ENCODE data around the gene SFXN5. TPM values are rescaled to one million over a fixed set of nuclear protein-coding genes. Genes with fewer than 3 reads are reported as not detected.

Gene SFXN5
- total and polyA plus RNA-seq, 2 of the 8 experiments (the other 6 are each of a cell fraction or from before 2014, with no cell fraction given): 29.3 to 33.1 TPM

- Histone ChIP-seq H3K79me1 (ENCODE audit: low read depth, low read length) (no peaks in the 10 kb centered on the region), H3K27ac (ENCODE audit: low read depth, low read length) (no peak overlapping the region), H3K36me3 (ENCODE audit: control insufficient read depth in 2 of 4, insufficient read depth in 4 of 4, low read length in 3 of 4) (0 out of 8 replicates have a peak, but pooled peaks cover 0 to 2% (median 0%) of the 10 kb centered on the region in 4 experiments), H2AK5ac (ENCODE audit: low read depth, low read length) (no peak overlapping the region), H3K4me3 (ENCODE audit: extremely low read depth in 1 of 4, insufficient read depth in 2 of 4, low read depth in 3 of 4, low read length in 4 of 4) (no peak overlapping the region), H3K23ac (ENCODE audit: insufficient read length) (no peak overlapping the region), H3K4me2 (ENCODE audit: insufficient read depth in 1 of 2, low read depth in 2 of 2, low read length in 2 of 2) (no peak overlapping the region), H2BK15ac (ENCODE audit: low read length) (no peak overlapping the region), H3K79me2 (ENCODE audit: control insufficient read depth in 1 of 2, insufficient read depth in 2 of 2, low read length in 2 of 2) (no peaks in the 10 kb centered on the region), H2BK12ac (ENCODE audit: low read depth, low read length) (no peak overlapping the region), H3K18ac (ENCODE audit: extremely low read depth, low read length) (no peak overlapping the region), H4K20me1 (replicated peaks in 1 of 2; ENCODE audit: control insufficient read depth in 1 of 2, insufficient read depth in 2 of 2, low read length in 2 of 2) (peaks cover 0 to 6% of the 10 kb centered on the region in 2 experiments), H3K56ac (replicated peaks; ENCODE audit: insufficient read length, low read depth, low read length) (no peak overlapping the region), H4K91ac (replicated peaks; ENCODE audit: insufficient read length, low read length) (no peak overlapping the region), H3K14ac (ENCODE audit: insufficient read length) (no peak overlapping the region), H2BK20ac (ENCODE audit: low read length) (no peak overlapping the region), H4K5ac (ENCODE audit: insufficient read length, low read depth, low read length) (no peak overlapping the region), H3K4me1 (replicated peaks in 1 of 4; ENCODE audit: control insufficient read depth in 3 of 4, insufficient read depth in 4 of 4, low read length in 3 of 4) (peaks cover 0 to 4% (median 0%) of the 10 kb centered on the region in 4 experiments; a peak in 3 of 7 replicates), H3K9me3 (ENCODE audit: insufficient read depth in 2 of 2, low read depth in 1 of 2, low read length in 1 of 2) (no peaks in the 10 kb centered on the region), H3K9ac (replicated peaks in 1 of 4; ENCODE audit: extremely low read depth in 1 of 4, low read depth in 3 of 4, low read length in 3 of 4) (no peak overlapping the region), H2AFZ (ENCODE audit: low read length) (no peak overlapping the region), H2BK120ac (replicated peaks; ENCODE audit: low read depth, low read length) (no peak overlapping the region), H2BK5ac (ENCODE audit: low read depth, low read length) (no peak overlapping the region), H3K27me3 (replicated peaks in 1 of 4; ENCODE audit: control insufficient read depth in 3 of 4, extremely low read depth in 1 of 4, insufficient read depth in 3 of 4, low read length in 3 of 4) (0 out of 7 replicates have a peak, but pooled peaks cover 0 to 2% (median 0%) of the 10 kb centered on the region in 4 experiments), H4K8ac (ENCODE audit: extremely low read depth, insufficient read depth, low read length) (peak overlapping the region; percentile 20; the same call in 1 of the 2 replicates), H3K4ac (replicated peaks; ENCODE audit: insufficient read length, low read depth, low read length) (no peak overlapping the region), H3K23me2 (ENCODE audit: low read depth, low read length) (no peaks in the 10 kb centered on the region)
- 89% methylated on average over 10 of the region's 10 CpGs; no CpG with 5 or more reads in 1 of the 2 experiments for WGBS, 2 experiments (ENCODE audit: extremely low coverage in 1 of 2, insufficient coverage in 1 of 2, insufficient read length in 1 of 2, insufficient replicate concordance in 2 of 2, low coverage in 1 of 2, low lambda C conversion rate in 2 of 2, missing lambda C conversion rate in 1 of 2)
- FAIRE-seq: no peak
- no peak for TF ChIP-seq TCF12 (IDR thresholded peaks at IDR 0.05; ENCODE audit: low read depth, low read length)
- DNase-seq (ENCODE audit: low read depth in 1 of 2, low spot score in 2 of 2): no peak
- POLR2A ChIA-PET (ENCODE audit: partially characterized antibody): no interaction called here
- CTCF ChIA-PET (ENCODE audit: partially characterized antibody): interaction anchor here (0.6 to 7.4 kb wide), 14 partner anchors 9 to 441 kb away, joined by 3 to 60 read pairs (median 4); no protein-coding TSS in a partner anchor
Measured at GRCh38 chr2:72983500-72984161, 87.9 kb downstream of the SFXN5 start.
